EH (cell line): ENCODE data around the gene TENM4.
"Not testable (repeated sequence)": the region's sequence is repeated elsewhere in the genome, so short reads cannot be mapped to it uniquely, and the experiment has no call there.

Experiments used
- DNase-seq: peaks from one replicate; pipeline ENCODE4 v3.0.0-alpha.2; 2015; ENCODE audit warnings: low read depth

The TENM4 gene

DNA sequence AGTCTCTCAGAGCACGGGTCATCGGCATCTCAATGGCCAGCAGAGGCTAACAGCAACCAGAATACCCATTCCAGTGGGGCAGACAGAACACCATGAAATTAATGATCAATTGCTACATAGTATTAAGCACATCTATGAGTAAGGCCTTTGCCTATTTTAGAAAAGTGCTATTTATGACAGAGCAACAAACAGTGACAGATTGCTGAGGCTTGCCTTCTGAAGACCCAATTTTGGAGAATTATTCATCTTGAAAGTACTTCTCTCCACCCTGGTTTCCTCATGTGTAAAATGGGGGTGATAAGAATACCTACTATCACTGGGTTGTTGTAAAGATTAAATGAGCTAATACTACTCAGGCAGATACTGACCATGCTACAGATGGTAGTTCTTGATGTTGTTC, 232.7 kb downstream of the TENM4 start:
- no peak for DNase-seq

DNA sequence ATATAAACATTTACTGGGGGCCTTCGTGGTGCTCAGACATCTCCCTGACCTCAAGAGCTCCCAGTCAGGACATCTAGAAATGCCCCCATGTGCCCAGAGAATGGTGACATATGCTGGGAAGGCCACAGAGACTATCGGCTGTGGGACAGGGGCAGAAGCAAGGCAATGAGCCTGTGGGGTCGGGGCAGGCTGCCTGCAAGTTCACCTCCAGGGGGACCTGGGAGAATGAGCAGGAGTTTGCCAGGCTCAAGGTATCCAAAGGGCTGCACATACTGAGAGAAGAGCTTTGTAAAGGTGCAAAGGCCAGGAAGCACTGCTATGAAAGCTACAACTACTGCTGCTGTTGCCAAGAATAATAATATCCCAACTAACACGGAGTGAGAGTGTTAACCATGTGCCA, 233.9 kb downstream of the TENM4 start:
- no peak for DNase-seq

DNA sequence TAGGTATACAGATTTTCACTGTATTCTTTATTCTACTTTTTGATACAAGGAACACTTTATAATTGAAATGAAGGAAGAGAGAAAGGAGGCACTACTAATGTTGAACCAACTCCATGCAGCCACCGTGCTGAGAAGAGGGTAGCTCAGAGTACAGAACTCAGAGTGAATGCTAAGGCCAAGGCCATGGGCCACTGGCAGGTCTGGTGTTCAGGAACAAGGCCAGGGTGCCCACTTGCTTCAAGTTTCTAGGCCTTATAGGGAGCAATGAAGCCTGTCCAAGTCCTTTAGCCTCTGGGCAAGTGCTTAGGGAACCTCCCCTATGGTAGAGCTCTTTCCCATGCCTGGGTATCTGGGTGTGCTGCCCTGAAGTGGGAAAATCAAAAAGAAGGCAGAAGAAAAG, 235.0 kb downstream of the TENM4 start:
- DNase-seq: no peak

DNA sequence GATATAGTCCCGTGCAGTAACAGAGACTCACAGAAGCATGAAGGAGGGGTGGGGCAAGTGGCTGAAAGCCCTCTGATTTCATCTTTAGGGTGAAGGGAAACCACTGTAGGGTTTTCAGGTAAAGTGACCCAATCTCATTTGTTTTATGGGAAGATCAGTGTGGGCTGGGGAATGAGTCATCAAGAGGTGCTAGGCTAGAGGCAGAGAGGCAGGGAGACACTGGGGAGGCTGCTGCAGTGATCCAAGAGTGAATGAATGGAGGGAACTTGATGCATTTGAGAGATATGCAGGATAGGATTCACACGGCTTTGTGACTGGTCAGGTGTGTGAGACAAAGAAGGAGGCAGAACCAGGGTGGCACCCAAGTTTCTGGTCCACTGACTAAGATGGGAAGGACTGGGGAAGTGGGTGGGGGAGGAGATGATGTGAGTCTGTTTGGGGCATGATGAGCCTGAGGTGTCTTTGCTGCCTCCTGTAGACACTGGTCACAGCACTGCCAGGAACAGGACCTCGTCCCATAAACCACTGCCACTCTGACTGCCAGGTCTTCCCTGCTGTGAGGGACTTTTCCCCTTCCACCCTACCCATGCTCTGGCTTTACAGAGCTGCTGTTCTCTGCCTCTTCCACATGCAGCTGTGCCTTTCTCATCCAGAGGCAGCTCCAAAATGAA, 239.0 kb downstream of the TENM4 start:
- DNase-seq: no peak

DNA sequence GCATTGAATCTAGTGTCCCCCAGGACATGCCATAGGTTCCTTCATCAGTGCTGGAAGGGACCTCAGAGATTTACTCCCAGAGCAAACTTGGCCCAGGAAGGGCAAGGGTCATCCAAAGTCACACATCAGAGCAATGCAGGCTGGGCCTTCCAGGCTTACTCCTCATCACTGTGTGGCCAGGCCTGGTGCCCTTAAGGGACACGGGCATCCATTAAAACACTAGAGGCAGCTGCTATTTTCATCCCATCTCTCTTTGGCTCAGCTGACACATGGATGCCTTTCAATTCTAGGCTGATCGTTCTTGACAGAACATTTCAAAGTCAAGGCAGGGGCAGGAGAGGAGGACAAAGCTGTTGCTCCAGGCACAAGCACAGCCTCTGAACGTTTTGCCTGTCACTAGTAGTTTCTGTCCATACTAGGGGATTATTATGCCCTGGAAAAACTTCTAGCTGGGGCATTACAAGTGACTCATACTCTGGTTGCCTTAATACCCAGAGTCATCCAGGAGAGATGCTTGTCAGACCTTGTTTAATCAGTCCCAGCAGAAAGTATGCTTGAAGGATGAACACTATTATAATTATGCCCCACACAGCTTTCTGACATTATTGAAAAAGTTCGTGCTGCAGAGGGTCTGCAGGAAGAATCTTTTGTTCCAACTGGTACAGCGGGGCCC, 240.3 kb downstream of the TENM4 start:
- DNase-seq: no peak

DNA sequence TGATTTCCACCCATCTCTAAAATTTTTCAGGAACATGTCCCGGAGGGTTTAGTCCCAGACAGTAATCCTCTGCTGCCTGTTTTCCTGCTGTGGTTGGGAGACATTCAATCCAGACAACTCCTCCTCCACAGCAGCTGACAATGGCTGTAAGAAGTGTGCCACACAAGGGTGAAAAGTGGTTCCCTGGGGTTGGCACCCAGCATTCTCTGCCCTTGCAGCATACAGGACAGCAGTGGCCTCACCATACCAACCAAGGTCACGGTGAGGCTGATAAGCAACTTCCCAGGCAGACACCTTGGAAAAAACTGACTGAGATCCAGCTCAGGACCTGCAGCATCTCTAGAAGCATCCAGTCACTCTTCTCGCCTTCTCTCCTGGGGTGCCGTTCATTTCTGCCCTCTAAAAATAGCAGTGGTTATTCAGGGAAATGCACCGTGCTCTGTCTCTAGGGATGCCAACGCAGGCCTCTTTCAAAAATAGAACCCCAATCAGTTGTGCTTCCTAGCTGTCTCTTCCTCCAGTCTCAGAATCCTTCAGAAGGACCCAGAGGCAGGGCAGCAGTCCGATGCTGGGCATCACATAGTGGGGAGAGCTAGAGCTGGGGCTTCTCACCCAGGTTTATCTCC, 241.0 kb downstream of the TENM4 start:
- no peak for DNase-seq

DNA sequence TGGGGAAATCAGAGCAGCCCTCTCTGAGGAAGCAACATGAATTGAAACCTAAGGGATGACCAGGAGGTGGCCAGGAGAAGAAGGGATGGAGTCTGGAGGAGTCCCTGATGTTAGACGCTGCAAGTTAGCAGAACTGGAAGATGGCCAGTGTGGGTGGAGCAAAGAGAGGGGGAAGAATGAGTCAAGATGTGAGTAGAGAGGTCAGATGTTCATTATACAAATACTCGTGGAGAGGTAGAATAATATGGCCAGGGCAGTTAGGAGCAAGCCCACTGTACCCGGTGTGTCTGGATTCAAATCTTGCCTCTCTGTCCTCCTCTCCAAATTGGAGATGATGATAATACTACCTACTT, 242.0 kb downstream of the TENM4 start:
- DNase-seq: peak; percentile 21

DNA sequence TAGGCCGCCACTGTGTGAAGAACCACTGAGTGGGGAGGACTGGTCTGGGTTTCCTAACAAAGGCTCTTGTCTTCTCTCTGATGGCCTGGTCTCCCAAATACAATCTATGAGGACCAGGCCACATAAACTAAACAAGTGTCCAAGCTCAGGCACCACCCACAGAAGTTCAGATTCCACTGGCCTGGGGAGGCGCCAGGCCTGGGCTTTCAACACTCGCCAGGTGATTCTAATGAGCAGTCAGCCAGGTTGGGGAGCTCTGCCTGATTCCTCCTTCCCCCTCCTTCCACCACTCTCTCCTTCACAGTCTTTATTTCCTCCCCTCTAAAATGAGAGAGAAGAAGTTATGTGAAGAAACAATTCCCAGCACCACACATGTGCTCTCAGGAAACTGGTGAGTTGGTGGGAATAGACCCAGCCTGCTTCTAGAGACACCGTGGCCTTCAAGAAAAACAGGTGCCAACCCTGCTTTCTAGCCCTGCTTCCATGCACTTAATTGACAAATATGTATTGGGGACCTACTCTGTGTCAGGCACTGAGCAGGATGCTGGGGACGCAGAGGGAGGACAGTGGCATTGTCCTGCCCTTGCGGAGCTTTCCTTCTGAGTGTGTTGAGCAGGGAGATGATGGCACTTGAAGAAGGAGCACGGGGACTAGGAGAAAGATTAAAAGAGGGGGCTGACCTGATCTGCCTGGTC, 242.5 kb downstream of the TENM4 start:
- DNase-seq: no peak

DNA sequence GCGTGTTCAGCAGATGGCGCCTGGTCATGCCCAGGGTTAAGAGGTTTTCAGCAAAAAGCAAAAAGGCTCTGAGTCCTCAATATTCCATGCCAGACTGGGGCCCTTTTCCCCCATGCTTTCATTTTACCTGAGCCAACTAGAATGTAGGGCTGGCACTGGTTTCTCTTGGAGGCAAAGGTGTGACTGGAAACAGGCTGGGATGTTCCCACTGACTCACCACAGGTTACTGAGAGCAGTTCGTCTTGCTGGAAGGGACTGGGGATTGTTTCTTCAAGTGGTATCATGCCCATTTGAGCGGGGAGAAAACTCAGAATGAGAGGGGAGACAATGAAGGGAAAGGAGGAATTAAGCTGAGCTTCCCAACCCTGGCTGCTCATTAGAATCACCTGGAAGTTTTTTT, 243.9 kb downstream of the TENM4 start:
- DNase-seq: no peak

DNA sequence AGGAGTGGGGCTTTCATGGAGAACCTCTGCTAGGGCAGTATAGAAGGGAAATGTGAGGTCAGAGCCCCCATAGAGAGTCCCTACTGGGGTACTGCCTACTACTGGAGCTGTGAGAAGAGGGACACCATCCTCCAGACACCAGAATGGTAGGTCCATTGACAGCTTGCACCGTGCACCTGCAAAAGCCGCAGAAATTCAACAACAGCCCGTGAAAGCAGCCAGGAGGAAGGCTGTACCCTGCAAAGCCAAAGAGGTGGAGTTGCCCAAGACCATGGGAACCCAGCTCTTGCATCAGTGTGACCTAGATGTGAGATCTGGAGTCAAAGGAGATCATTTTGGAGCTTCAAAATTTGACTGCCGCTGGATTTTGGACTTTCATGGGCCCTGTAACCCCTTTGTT, 245.6 kb downstream of the TENM4 start:
- DNase-seq: no peak

DNA sequence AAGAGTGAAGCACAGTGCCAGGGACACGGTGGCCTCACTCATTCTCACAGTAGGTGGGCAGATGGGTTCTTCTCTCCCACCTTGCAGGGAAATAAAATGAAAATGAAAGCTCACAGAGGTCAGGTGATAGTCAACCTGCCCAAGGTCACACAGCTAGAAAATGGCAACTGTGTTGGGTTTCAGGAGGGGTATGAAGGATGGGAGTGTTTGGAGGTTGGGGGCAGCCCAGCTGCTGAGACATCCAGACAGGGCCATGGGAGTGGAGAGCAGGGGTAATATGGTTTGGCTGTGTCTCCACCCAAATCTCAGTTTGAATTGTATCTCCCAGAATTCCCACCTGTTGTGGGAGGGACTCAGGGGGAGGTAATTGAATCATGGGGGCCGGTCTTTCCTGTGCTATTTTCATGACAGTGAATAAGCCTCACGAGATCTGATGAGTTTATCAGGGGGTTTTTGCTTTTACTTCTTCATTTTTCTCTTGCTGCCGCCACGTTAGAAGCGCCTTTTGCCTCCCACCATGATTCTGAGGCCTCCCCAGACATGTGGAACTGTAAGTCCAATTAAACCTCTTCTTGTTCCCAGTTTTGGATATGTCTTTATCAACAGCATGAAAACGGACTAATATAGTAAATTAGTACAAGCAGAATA, 247.0 kb downstream of the TENM4 start:
- DNase-seq: no peak

DNA sequence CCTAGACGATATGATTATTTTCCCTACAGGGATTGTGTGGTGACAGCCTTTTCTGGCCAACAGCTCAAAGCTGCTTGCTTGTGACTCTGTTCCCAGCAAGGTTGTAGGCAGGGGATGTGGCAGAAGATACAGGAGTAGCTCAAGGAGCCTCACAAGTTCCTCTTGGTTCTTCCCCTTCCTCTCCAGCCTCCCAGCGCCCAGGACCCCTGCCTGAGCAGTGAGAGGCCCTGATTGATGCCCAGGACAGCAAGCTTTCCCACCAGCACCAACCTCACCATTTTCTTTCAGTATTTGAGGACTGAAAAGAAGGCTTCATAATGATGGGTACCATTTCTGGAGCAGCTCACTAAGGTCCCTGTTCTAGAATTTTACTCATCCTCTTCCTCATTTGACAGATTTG, 248.0 kb downstream of the TENM4 start:
- no peak for DNase-seq

DNA sequence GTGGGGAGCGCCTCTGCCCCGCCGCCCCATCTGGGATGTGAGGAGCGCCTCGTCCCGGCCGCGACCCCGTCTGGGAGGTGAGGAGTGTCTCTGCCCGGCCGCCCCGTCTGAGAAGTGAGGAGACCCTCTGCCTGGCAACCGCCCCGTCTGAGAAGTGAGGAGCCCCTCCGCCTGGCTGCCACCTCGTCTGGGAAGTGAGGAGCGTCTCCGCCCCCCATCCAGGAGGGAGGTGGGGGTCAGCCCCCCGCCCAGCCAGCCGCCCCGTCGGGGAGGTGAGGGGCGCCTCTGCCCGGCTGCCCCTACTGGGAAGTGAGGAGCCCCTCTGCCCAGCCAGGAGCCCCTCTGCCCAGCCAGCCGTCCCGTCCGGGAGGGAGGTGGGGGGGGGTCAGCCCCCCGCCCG, 249.1 kb downstream of the TENM4 start:
- DNase-seq: not testable (repeated sequence)

DNA sequence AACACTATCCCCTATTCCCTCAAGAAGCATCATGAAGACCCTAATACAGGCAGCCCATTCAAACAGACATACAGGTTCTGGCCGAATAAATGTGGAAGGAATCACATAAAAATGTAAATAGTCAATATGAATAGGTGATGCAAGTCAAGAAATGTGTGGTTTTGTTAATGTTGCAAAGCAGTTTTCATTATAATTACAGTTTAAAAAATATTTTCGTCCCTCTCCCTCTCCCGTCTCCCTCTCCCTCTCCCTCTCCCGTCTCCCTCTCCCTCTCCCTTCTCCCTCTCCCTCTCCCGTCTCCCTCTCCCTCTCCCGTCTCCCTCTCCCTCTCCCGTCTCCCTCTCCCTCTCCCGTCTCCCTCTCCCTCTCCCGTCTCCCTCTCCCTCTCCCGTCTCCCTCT, 250.3 kb downstream of the TENM4 start:
- DNase-seq: not testable (repeated sequence)

DNA sequence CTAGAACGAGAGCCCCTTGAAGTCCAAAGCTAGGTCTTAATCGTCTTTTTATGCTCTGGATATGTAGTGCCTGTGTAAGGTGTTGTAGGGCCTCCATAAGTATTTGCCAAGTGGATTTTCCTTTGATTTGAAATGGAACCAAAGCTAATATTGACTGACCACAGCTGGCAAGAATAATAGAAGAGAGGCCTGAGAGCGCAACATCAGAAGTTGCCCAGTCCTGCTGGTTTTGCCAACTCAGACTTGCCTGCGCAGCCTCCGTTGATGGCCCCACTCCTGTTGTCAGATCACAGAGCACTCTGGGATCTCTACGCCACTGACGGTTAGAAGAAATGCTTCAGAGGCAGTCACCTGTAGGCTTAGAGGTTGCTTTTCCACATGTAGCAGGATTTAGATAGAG, 251.2 kb downstream of the TENM4 start:
- no peak for DNase-seq

DNA sequence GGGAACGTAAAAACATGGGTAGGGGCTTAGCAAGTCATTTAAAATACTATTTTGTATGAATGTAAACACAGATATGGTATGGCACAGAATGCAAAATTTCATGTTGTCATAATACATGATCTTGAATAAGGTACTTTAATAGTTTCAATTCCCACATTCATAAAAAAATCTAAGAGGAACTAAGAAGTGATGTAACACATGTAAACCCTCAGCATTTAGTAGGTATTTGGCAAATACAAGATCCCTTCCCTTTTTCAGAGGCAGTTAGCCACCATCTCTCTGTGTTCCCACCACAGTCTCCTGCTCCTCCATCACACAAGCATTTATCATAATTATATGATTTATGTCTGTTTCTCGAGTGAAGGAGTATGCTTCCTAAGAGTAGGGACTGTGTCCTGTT, 251.8 kb downstream of the TENM4 start:
- no peak for DNase-seq

DNA sequence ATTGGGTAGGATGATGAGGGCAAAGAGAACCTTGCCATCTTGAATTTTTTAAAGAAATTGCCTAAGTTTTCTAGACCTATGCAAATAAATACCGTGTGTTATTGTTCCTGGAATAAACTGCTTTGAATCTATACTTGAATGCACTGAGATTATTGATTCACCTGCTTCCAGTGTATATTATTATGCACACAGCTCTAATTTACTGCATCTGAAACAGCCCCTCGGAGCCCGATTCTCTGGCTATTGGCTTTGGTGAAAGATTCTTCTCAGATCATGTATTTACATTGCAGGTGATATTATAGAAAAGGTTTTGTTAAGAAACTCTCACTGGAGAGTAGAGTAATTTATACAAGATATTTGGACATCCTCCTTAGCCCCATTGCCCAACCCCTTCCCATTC, 254.2 kb downstream of the TENM4 start:
- DNase-seq: no peak

DNA sequence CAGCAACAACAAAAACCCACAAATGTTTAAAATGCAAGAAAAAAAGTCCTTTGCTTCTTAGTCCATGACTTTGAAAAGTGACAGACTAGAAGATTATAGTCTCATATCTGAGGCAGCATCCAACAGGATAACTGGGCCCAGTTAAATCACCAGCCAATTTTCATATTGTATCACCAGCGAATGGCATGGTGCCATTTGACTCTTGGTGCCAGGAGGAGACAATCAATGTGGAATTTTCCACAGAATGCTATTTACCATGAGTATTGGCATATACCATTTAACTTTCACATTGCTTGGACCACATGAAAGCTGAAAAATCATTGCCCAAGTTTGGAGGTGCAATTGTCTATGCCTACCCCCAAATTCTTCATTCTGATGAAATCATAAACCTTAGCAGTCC, 255.5 kb downstream of the TENM4 start:
- no peak for DNase-seq

DNA sequence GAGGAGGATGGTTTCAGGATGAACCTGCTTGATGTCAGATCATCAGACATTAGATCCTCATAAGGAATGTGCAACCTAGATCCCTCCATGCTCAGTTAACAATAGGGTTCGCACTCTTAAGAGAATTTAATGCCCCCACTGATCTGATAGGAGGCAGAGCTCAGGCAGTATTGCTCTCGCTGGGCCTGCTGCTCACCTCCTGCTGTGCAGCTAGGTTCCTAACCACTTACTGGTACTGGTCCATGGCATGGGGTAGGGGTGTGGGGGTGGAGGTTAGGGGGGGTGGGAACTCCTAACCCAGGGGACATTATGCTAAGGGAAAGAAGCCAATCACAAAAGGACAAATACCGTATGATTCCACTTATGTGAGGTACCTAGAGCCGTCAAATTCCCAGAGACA, 256.5 kb downstream of the TENM4 start:
- no peak for DNase-seq

DNA sequence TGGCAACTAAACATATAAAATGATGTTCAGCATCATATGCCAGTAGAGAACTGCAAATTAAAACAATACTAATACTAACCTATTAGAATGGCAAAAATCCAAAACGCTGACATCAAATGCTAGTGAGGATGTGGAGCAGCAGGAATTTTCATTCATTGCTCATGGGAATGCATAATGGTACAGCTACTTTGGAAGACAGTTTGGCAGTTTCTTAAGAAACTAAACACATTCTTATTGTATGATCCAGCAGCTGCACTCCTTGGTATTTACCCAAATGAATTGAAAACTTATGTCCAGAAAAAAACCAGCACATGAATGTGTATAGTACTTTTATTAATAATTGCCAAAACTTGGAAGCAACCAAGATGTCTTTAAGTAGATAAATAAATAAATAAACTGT, 258.0 kb downstream of the TENM4 start:
- DNase-seq: peak; percentile 85

DNA sequence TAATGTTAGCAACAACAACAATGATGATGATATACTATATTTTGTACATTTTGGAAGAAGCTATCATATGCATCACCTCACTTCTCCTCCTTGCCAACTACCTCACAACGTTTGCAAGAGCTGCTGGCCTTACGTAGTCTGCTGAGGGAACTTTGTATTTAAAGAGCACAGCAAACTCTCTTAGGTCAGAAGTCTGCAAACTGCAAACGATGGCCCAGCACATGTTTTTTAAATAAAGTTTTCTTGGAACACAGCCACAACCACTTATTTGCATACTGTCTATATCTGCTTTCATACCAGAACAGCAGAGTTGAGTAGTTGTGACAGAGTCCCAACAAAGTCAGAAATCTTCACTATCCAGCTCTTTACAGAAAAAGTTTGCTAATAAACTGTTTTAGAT, 261.7 kb downstream of the TENM4 start:
- peak; percentile 8 for DNase-seq
